K562 (cell line): ENCODE results near the gene MECR. TPM values are rescaled to one million over a fixed set of nuclear protein-coding genes. Genes with fewer than 3 reads are reported as not detected.

Experiments used
- EZH2 ChIP-seq: IDR thresholded peaks from 2 replicates; pipeline ENCODE4 v1.6.1; 2012; ENCODE audit warnings: low read depth, mild to moderate bottlenecking, inconsistent platforms, low read length, borderline replicate concordance
- HDAC1 ChIP-seq, 2 experiments: fragments of 450-650 bp; IDR thresholded peaks; 2 replicates each; pipeline ENCODE4 v1.6.1; 2016 to 2017; ENCODE audit warnings: inconsistent platforms in 1 of 2, mild to moderate bottlenecking in 1 of 2, moderate library complexity in 1 of 2
- SIN3A ChIP-seq, 2 experiments: fragments of 150-350 bp in 1 of 2; IDR thresholded peaks; 2 replicates each; pipeline ENCODE4 v1.6.1; 2011 to 2016; ENCODE audit warnings: borderline replicate concordance in 2 of 2, low read depth in 2 of 2, low read length in 2 of 2, mild to moderate bottlenecking in 2 of 2, moderate library complexity in 2 of 2; ENCODE audit not compliant: control insufficient read depth in 1 of 2
- TAF15 ChIP-seq: fragments of 200-400 bp; formaldehyde crosslinking; IDR thresholded peaks from 2 replicates; pipeline ENCODE4 v1.6.1; 2017; ENCODE audit warnings: mild to moderate bottlenecking, low read depth, low read length, moderate library complexity
- ZBTB1 ChIP-seq: sonication (generic); formaldehyde crosslinking; IDR thresholded peaks from 2 replicates; pipeline ENCODE4 v1.8.1; 2023; ENCODE audit warnings: missing genetic modification reagents, low read depth, mild to moderate bottlenecking, borderline replicate concordance
- ZFX ChIP-seq: sonication (generic); formaldehyde crosslinking; IDR thresholded peaks from 2 replicates; pipeline ENCODE4 v1.8.0; 2022; ENCODE audit warnings: mild to moderate bottlenecking, missing genetic modification reagents, moderate library complexity
- ZNF395 ChIP-seq: fragments of 200-800 bp; sonication (Bioruptor generic); IDR thresholded peaks from 2 replicates; pipeline ENCODE4 v1.6.1; 2017; ENCODE audit warnings: missing genetic modification characterization, missing compliant biosample characterization
- polyA plus RNA-seq, 8 experiments: library from polyadenylated mRNA; depleted of rRNA in 4 of 8; stranded (reverse) in 5 of 8; unstranded in 3 of 8; fragments of >200 nt; fragmentation: Nextera tagmentation in 2 of 8; fragmentation: Illumina TruSeq in 1 of 8; extraction: Ambion mirVana in 2 of 8; extraction: Trizol in 1 of 8; gene quantifications; 2 replicates each; pipeline versions ENCODE4 v1.2.1 to v1.2.3, GENCODE V29; 2011 to 2014; ENCODE audit warnings: inconsistent platforms in 1 of 8, missing spikeins in 1 of 8
- total RNA-seq, 7 experiments: library from RNA; depleted of rRNA in 6 of 7; stranded (reverse); fragments of >200 nt in 6 of 7; fragmentation: Illumina TruSeq in 2 of 7; extraction: Trizol in 2 of 7; gene quantifications; 2 replicates each; pipeline versions ENCODE4 v1.2.1 to v1.2.3, GENCODE V29; 2011 to 2021; ENCODE audit warnings: low replicate concordance in 1 of 7
- TF ChIP-seq, protein P1 (sequence below), 2 experiments: IDR thresholded peaks; 2 replicates each; pipeline ENCODE4 v1.6.1; 2012; ENCODE audit warnings: improper control_type of control experiment in 2 of 2, low read depth in 2 of 2, low read length in 2 of 2, borderline replicate concordance in 1 of 2
- TF ChIP-seq, protein P2 (sequence below), 2 experiments: IDR thresholded peaks; 2 replicates each; pipeline ENCODE4 v1.6.1; 2011; ENCODE audit warnings: borderline replicate concordance in 1 of 2, control low read depth in 1 of 2, low read depth in 1 of 2, low read length in 1 of 2, mild to moderate bottlenecking in 1 of 2, mixed read lengths in 1 of 2, moderate library complexity in 1 of 2; ENCODE audit not compliant: insufficient read depth in 1 of 2, insufficient read length in 1 of 2, poor library complexity in 1 of 2, severe bottlenecking in 1 of 2; ENCODE audit errors: extremely low read depth in 1 of 2
- TF ChIP-seq, protein P3 (sequence below): fragments of 250-450 bp; sonication (Bioruptor Pico); IDR thresholded peaks from 2 replicates; pipeline ENCODE4 v1.8.0; 2022; ENCODE audit warnings: moderate library complexity, mild to moderate bottlenecking, inconsistent platforms

The MECR gene
- total and polyA plus RNA-seq, 9 of the 15 experiments (the other 6 are each of a cell fraction or from before 2014, with no cell fraction given) = 10.4 to 58.6 (median 42.9) TPM

DNA sequence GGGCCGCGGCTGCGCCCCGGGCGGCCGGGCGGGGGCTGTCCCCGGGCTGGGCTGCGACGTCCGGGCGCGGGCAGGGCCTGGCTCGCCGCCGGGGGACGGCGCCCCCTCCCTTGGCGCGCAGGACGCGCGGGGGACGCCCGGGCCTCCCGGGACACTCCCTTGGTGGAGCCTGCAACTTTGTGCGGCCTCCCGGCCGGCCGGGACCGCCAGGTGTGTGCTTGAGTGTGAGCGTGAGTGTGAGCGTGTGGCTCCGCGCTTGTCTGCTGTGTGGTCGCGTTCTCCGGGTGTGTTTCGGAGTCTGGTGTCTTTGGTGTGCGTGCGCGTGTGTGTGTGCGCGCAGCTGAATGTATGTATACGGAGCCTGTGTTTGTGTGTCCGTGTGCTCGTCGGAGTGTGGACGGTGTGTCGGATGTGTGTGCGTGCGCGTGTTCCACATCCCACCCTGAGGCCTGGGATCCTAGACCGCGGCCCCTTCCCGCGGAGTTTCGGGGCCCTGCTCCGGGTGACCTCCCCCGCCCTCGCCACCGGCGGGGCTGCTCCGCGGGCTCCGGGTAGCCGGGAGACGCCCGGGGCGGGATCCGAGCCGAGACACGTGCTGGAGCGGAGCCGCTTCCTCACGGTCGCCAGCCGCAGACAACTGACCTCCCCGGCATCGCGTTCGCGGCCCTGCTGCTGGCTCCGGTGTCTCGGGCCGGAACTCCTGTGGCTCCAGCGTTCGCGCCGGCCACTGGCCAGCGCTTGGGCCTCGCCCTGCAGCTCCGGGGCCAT lies 7.3 kb upstream of the MECR start (continued):
- TF ChIP-seq, protein P1, sequence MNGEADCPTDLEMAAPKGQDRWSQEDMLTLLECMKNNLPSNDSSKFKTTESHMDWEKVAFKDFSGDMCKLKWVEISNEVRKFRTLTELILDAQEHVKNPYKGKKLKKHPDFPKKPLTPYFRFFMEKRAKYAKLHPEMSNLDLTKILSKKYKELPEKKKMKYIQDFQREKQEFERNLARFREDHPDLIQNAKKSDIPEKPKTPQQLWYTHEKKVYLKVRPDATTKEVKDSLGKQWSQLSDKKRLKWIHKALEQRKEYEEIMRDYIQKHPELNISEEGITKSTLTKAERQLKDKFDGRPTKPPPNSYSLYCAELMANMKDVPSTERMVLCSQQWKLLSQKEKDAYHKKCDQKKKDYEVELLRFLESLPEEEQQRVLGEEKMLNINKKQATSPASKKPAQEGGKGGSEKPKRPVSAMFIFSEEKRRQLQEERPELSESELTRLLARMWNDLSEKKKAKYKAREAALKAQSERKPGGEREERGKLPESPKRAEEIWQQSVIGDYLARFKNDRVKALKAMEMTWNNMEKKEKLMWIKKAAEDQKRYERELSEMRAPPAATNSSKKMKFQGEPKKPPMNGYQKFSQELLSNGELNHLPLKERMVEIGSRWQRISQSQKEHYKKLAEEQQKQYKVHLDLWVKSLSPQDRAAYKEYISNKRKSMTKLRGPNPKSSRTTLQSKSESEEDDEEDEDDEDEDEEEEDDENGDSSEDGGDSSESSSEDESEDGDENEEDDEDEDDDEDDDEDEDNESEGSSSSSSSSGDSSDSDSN (IDR thresholded peaks at IDR 0.05; ENCODE audit: borderline replicate concordance in 1 of 2, low read depth in 2 of 2, low read length in 2 of 2) = 0 out of 4 replicates have a peak, but pooled peaks of 1 of the 2 experiments have one; percentile 47
- TF ChIP-seq ZFX (CRISPR knock-in tag) (peak; percentile 37), HDAC1 (IDR thresholded peaks at IDR 0.05) (0 out of 4 replicates have a peak, but pooled peaks of 1 of the 2 experiments have one; percentile 27), ZBTB1 (peak; percentile 50; the same call in 1 of the 2 replicates), SIN3A (IDR thresholded peaks at IDR 0.05; ENCODE audit: borderline replicate concordance in 2 of 2, control insufficient read depth in 1 of 2, low read depth in 2 of 2, low read length in 2 of 2) (no peak), EZH2 (peak; percentile 90; the same call in 1 of the 2 replicates), TAF15 (no peak), ZNF395 (CRISPR knock-in tag) (no peak)
- TF ChIP-seq, protein P2, sequence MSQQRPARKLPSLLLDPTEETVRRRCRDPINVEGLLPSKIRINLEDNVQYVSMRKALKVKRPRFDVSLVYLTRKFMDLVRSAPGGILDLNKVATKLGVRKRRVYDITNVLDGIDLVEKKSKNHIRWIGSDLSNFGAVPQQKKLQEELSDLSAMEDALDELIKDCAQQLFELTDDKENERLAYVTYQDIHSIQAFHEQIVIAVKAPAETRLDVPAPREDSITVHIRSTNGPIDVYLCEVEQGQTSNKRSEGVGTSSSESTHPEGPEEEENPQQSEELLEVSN (IDR thresholded peaks at IDR 0.05; ENCODE audit: borderline replicate concordance in 1 of 2, extremely low read depth in 1 of 2, insufficient read depth in 1 of 2, insufficient read length in 1 of 2, low read depth in 1 of 2, low read length in 1 of 2, poor library complexity in 1 of 2, severe bottlenecking in 1 of 2) = peak; percentile 19 to 86
- TF ChIP-seq, protein P3, sequence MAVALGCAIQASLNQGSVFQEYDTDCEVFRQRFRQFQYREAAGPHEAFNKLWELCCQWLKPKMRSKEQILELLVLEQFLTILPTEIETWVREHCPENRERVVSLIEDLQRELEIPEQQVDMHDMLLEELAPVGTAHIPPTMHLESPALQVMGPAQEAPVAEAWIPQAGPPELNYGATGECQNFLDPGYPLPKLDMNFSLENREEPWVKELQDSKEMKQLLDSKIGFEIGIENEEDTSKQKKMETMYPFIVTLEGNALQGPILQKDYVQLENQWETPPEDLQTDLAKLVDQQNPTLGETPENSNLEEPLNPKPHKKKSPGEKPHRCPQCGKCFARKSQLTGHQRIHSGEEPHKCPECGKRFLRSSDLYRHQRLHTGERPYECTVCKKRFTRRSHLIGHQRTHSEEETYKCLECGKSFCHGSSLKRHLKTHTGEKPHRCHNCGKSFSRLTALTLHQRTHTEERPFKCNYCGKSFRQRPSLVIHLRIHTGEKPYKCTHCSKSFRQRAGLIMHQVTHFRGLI (CRISPR knock-in tag) = no peak
